SKM-1 treated with dmso at 0.1 percent for 144 hours (cell line): ENCODE results near the gene DOCK10.
A peak's percentile ranks its signal among the peaks of the same experiment; 100 is the strongest.
"Not testable (repeated sequence)": the region's sequence is repeated elsewhere in the genome, so short reads cannot be mapped to it uniquely, and the experiment has no call there.

Experiments used
- DNase-seq: peaks from one replicate; lab custom pipeline; 2025; ENCODE audit not compliant: unreplicated experiment; lab: John Stamatoyannopoulos, UW

Gene DOCK10

DNA sequence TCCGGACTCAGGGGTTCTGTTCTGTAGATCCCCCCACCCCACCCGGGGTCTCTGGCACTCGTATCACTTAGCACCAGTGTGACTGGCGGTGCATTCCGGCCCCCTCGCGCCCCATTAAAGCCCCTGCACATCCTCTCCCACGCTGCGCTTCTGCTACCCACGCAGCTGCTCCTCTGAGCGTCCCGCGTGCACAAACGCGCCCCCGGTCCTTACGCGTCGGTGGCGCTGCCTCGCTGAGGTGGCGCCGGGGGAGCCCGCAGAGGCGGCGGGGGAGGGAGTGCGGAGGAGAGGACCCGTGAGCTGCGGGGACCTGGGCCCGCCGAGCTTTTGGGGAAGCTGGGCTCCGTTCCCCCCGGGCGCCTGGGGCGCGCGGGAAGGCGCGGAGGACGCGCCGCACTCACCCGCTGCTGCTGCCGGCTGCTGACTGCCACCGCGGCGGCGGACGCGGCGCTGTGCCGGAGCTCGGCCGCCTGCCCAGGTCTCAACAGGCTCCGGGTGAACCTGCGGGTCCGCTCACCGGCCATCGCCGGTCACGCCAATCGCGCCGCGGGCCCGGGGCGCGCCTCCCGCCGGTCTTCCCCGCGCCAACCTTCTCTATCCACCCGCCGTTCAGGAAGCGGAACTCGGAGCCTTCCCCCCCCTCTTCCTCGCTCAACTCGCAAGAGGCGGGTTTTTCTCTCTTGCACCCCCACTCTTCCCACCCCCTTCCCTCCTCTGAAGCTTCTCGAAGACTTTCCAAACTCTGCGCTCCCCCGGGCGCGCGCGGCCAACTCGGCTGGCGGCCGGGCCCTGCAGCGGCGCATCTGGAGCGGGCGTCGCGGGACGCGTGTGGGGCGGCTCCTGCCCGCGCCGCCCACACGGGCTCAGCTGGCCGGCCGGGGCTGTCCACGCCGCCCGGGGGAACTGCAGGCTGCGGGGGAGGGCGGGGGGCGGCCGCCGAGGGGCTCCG is at the start of gene DOCK10:
DOCK10 (minus strand) TSS at position 618 of the 949 bp plus-strand sequence; CDS start at position 524, 94 bp downstream.
- DNase-seq: peak; percentile 19

DNA sequence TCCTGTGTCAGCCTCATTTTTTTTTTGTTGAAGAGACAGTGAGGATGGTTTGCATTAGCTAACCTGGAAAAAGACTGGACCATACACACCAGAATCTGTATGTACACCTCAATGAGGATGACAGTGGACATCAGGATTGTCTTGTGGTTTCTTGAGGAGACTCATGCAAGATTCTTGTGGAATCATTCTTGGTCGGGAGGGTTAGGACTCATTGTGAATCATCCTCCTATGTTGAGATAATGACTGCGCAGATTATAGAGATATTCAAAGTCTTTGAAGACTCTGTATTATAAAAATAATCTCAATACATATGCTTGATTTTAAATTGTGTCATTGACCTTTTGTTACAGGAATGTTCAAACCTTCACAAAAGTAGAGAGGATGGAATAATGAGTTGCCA is 49.1 kb upstream of the DOCK10 start:
- DNase-seq: no peak

DNA sequence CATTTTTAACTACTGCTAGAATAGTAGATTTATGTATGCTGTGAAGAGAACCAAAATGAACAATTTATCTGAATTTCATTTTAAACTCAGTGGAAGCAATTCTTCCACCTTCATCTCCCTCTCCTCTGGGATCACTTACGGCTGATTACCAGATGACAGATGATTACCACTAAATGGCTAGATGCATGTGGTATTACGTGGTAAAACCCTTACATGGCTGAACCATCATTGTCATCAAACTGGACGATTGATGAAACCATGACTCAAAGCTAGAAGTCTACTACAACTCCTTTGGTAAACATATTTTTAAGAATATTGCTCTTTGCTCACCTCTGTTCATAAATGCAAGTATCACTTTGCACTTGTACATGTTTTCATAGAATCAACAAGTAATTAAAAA is 48.5 kb upstream of the DOCK10 start:
- DNase-seq: no peak

DNA sequence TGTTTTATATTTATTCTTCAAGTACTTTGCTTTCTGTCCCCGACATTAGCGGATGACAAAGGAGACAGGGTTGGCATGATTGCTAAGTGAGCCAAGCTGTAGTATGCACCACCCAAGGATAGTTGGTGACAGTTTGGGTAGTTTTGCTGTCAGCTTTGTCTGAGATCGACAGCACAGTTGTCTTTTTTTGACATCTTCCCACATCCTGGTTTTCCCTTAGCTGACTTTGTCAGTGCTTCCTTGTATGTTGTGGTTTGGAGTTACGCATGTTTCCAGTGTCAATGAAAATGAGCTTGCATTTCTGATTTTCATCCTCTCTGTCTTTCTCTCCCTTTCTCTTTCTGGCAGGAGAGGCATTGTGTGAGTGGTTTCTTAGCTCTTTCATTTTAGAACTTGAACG is 44.6 kb upstream of the DOCK10 start:
- DNase-seq: no peak

DNA sequence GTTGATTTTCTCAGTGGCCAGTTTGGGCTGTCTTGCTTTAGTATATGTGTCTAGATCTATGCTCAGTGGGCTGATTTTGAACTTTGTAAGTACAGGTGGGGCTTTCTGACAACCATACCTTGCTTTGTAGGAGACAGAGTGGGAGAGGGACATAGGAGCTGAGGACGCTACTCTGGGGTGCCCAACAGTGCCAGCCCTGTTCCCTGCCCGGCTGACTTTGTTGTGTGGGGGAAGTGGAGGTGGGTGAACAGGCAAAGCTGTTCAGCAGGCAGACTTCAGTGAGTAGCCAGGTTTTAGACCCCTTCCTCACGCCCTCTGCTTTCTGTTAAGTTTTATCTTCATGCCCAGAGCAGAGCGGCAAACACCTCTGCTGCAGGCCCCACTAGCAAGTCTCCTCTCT is 44.2 kb upstream of the DOCK10 start:
- DNase-seq: no peak

DNA sequence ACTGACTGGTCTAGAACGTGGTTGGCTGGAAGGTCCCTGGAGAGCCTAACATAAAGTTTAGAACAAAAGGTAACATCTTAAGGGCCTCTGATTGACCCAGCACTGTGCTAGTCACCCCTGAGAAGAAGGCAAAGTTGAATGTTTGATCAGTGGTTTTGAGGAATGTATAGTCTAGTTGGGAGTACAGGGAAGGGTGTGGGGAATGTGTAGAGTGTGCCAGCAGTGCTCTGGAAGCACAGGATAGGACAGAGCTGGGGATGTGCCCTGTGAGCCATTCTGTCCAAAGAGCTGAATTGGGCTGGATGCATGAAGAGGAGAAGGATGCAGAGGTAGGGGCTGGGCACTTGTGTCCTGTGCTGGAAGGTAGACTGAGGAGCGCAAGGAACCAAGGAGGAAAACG is 41.0 kb upstream of the DOCK10 start:
- DNase-seq: no peak

DNA sequence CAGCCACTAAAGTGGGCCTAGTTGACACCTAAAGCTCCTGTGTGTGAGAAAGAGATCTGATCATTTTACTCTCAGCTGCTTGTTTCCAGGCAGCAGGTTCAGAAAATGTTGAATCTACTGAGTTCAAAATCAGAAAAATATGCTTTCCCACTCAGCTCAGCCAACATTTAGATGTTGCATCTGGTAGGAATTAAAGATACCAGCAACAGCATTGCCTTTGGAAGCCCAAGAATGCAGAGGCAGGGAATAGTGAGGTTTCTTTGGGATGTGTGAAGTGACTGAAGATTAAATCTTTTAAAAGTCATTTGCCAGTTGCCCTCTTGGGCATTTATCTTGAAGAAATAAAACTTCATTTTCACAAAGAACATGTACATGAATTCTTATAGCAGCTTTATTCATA is 33.9 kb upstream of the DOCK10 start:
- no peak for DNase-seq

DNA sequence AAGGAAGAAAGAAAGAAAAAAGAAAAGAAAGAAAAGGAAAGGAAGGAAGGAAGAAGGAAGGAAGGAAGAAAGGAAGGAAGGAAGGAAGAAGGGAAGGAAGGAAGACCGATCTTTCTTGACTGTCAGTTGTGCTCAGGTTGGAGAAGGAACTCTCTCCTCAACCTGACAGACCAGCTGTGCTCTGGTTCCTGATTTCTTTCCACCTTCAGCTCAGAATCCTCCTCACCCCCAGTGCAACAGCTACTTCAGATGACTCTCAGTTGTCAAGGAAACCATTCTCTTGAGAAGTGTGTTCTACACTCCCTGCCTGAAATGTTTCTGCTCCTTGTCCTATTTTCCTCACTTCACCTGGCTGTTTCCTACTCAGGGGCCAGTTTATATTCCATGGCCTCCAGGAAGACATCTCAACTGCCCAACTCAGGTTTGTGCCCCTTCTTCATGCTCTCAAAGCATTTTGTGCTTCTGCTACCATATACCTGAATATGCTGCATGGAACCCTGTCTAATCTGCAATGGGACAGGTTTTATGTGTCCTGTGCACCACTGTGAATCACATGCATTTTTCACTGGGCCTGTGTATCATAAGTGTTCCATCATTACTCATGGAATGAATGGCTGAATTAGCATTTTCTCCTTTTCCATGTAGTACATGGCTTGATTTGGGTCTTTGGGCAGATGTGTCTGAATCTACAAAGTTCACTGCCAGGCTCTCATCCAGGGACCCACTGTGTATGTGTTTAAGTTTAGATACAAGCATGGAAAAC is 32.8 kb upstream of the DOCK10 start:
- no peak for DNase-seq

DNA sequence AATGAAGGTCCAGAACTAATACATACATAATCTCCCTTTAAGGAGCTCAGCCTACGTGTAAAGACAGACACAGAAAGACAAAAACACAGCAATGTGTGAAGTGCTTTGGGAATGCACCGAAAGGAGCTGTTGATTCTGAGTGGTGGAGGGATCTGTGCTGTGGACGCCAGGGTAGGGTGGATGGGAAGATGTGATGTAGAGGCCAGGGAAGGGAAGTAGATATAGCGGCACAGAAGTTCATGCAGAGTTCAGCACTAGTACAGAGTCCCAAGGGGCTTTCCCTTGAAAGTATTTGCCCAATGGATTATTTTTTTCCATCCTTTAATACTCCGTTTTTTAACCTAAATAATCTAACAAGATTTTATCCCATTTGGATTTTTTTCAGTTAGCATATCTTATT is 32.1 kb upstream of the DOCK10 start:
- no peak for DNase-seq

DNA sequence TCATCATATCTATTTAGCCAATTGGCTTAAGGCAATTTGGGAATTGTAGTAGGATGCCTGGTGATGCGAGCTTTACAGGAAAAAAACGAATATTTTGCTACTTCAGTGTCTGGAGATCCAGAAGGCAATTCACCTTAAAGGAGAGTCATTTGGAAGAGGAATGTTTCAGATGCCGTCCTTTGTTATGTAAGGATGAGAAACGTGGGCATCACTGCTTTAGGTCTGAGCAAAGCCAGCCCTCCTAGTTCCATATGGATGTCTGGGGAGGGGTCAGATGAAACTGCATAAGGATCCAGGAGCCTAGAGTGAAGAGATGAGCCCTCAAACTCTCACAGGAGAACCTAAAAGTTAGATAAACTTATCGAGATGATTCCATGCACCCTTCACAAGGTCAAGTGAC is 30.9 kb upstream of the DOCK10 start:
- DNase-seq: no peak

DNA sequence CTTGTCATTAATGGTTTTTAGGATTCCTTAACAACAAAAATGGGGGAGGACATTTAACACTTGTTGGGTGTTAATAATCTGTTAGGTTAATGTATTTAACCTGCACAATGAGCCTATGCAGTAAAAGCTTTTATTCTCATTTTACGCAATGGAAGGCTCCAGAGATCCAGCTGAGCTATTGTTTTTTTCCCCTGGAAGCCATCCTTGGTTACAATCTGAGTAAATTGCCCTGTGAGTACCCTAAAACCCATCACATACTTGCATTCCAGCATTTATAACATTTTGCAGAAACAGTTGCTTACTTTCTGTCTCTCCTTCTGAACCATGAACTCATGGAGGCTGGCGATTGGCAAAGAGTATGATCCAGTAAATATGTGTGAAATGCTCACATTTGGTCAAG is 30.2 kb upstream of the DOCK10 start:
- DNase-seq: no peak

DNA sequence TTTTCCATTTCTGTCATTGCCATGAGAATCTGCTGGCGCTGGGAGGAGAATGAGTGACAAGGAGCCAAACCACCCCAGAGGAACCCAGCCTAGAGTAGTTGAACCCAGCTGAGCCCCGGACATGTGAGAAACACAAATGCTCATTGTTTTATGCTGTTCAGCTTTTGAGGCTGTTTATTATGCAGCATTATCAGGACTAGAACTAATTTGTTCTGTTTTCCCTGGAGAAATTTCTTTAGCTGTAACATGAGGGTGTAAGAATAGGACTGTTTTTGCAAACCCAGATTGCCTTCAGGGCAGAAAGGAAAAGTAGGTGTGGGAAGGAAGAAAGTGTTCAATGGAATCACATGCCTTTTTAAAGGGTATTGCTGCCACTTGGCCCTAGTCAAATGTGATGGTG is 28.5 kb upstream of the DOCK10 start:
- DNase-seq: no peak

DNA sequence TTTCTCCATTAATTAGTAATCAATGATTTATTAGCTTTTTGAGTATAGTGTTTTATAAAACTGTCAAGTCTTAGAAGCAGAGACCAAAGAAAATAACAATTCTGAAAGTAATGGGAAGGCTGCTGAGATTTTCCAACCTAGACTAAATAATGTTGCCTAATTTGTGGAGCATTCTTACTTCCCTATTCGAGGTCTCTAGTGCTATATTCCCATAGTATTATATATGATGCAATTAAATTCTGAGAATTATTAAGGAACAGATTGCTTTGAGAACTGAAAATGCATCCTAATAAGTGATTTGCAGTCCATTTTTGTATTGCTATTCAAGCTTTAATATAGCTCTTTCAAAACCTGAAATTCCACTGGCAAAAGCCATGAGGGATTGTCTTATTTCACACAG is 27.7 kb upstream of the DOCK10 start:
- DNase-seq: no peak

DNA sequence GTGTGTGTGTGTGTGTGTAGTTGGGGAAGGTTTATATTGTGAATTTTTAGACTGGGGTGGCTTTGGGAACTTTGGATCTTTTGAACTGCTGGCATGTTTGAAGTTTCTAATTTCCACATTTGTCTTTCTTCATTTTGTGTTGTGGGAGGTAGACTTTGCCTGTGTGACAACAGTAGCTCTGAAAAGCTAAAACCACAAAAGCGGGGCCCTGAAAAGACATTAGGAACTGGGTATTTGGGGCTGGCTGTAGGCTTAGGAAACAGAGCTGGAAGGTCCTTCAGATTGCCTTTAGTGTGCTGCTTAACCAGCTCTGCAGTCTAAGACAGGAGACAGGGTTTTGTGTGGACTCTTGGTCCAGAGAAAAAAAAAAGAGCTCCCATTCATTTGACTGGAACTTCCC is 27.2 kb upstream of the DOCK10 start:
- DNase-seq: no peak

DNA sequence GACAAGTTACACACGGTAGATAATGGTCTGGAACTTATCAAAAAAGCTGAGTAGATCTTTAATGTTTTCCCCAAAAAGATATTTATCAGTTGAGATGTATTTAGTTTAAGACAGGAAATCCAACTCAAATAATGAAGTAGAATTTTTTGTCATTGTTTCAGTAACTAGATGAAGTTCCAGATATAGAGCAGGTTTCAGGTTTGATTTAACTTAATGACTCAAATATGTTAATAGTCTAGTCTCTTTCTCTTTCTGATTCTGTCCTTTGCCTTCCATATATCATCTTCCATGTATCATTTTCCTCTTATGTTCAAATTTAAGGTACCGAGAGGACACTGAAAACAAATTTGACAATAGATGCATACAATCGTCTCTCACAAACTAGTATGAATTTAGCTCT is 23.6 kb upstream of the DOCK10 start:
- DNase-seq: no peak

DNA sequence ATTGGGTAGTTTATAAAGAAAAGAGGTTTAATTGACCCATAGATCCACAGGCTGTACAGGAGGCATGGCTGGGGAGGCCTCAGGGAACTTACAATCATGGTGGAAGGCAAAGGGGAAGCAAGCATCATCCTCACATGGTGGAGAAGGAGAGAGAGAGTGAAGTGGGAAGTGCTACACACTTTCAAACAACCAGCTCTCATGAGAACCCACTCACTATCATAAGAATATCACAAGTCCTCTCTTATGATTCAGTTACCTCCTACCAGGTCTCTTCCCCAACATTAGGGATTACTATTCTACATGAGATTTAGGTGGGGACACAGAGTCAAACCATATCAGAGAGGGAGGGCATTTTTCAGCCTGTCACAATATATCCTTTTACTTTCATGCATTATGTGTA is 22.7 kb upstream of the DOCK10 start:
- no peak for DNase-seq

DNA sequence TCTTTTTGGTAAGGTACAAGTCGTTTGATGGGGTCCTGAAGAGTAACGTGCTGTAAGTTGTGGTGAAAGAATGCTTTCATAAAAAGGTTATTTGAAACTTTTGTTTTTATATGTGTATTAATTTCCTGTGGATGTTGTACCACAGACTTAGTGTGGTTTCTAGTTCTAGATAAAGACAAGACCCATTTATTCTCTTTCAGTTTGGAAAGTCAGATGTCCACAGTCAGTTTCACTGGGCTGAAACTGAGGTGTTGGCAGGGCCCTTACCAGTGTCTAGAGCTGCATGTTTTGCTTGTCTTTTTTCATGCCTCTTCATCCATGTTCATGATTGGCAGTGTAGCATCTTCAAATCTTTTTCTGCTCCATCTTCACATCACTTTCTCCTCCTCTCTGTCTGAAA is 22.1 kb upstream of the DOCK10 start:
- DNase-seq: no peak

DNA sequence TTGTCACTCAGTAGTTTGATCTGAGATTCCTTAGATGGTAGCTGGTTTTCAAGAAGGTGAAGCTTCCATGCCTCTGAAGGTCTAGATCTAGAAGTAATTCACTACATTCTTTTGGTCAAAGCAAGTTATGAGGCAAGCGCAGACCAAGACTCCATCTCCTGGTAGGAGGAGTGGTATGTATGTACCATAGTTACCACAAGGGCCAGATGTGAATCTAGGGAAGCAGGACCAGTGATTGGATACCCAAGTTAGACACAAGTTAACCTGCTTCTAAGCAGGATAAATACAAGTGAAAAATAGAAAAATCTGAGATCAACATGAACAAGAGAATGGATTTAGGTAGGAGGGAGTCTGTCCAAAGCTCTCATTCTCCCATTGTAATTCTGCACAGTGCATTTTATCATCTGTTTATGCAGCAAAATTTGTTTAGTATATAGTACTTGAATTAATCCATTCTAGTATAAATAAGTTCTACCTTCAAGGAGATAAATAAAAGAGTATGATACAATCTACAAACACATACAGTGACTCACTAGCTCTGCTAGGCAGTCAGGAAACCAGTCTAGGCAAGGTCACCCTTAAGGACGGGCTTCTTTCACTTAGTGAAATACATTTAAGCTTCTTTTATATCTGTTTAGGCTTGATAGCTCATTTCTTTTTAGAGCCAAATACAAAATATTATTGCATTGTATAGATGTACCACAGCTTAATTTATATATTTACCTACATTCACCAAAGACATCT is 14.2 kb upstream of the DOCK10 start:
- no peak for DNase-seq

DNA sequence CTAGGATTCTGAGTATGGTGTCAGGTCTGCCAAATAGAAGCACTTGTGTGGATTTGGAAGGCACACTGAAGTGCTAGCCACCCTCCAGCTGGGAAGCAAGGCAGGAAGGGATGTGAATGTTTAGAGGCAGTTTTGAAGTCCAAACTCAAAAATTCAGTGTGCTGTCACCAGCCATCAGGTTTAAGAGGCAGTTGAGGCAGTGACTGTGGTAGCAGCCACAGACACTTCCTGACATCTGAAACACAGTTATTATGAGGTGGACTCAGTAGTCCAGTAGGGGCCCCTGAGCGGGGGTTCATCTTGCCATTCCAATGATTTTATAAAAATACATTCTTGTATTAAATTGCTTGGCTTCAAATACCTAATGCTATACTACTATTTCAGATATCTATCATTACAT is 13.4 kb upstream of the DOCK10 start:
- no peak for DNase-seq

DNA sequence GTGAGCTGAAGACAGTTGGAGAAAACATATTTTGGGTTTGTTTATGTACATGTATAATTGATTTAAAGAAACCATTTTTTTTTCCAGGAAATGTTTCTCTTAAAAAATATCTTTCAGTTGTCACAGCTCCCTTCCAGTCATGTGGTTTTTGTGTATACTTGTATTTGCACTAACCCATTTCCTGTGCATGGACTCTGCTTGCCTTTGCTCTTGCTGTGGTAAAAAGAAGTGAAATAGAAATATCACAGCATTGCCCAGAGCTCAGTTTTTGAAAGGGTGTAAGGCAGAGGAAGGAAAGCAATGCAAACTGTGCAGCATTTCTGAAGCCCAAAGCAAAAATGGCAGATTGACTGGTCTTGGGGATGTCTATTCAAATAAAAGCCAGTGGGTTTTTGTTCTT is 10.4 kb upstream of the DOCK10 start:
- no peak for DNase-seq

DNA sequence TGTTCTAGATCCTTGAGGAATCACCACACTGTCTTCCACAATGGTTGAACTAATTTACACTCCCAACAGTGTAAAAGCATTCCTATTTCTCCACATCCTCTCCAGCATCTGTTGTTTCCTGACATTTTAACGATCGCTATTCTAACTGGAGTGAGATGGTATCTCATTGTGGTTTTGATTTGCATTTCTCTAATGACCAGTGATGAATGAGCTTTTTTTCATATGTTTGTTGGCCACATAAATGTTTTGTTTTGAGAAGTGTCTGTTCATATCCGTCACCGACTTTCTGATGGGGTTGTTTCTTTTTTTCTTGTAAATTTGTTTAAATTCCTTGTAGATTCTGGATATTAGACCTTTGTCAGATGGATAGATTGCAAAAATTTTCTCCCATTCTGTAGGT is 5.2 kb upstream of the DOCK10 start:
- DNase-seq: not testable (repeated sequence)

DNA sequence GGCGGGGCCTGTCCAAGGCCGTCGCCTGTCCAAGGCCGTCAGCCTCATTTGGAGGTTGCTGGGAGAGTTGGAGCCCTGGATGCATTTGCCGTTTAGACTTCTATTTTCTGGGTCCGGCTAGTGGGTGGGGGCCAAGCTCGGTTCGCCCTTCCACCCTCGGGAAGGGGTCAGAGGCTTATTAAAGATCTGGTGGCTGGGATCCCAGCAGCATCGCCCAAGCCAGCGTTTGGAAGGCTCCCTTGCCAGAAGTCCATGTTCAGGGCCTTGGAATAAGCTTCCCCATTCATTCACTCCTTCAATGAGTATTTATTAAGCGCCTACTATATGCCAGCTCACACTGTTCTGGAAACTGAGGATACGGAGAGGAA is 516 bp upstream of the DOCK10 start:
- no peak for DNase-seq
